ENCODE data around the gene EIF3CL. TPM values are rescaled to one million over a fixed set of nuclear protein-coding genes. Genes with fewer than 3 reads are reported as not detected.
"Not testable (repeated sequence)": the region's sequence is repeated elsewhere in the genome, so short reads cannot be mapped to it uniquely, and the experiment has no call there.

Gene EIF3CL
- total and polyA plus RNA-seq, 2 donors (not counting 1 experiment from before 2014, with no cell fraction given): 45.6 to 67.4 TPM

DNA sequence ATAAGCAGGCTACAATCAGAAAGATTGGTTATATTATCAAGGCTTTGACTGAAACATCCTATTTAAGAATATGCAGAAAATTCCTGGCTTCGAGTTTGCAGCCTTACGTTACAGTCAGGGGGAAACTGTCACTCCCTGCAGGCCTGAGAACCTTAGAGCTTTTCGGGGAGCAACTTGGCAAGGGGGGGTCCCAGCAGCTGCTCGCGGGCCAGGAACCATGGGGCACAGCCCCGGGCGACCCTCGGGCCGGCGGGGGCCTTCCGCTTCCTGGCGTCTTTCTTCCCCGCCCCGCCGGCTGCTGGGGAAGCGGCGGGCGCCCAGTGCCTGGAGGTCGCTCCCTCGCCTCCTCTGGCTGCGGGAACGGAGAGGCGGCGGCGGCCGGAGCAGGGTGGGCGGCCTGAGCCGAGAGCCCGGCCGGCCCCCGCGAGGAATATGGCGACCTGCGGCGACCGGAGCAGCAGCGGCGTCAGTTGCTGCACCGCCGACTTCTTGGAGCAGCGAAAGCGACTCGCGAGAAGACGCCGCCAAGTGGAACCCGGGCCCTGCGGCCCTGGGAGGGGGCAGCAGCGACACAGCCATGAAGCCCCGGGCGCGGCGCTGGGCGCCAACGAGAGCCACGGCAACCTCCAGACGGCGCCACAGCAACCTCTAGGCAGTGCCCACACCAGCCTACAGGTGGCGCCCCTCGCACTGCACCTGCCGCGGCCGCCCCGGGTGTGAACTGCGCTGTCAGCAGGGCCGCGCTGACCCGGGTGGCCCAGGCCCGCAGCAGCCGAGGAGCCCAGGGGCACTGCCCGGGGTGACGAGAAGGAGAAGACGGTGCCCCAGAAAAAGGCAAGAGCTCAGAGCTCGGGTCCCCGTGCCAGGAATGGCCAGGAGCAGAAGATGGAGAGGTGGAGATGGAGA lies 39.1 kb downstream of the EIF3CL start:
- not testable (repeated sequence) for H4K20me1 ChIP-seq (ENCODE audit: control insufficient read depth, extremely low read depth, insufficient read depth, low read length); H3K36me3 ChIP-seq (ENCODE audit: control insufficient read depth, insufficient read depth, low read length); H3K4me2 ChIP-seq (ENCODE audit: extremely low read depth, insufficient read depth, low read length); H3K79me2 ChIP-seq (ENCODE audit: control insufficient read depth, insufficient read depth, low read length); DNase-seq (ENCODE audit: low read depth in 2 of 2); H2AFZ ChIP-seq (ENCODE audit: low read length); H3K27me3 ChIP-seq (ENCODE audit: control insufficient read depth, insufficient read depth, low read length); H3K9me3 ChIP-seq (ENCODE audit: control insufficient read depth, insufficient read depth, low read depth, low read length); H3K4me3 ChIP-seq (replicated peaks in 1 of 4; ENCODE audit: control extremely low read depth in 1 of 4, insufficient read depth in 1 of 4, low read depth in 3 of 4, low read length in 4 of 4); H3K9ac ChIP-seq (ENCODE audit: insufficient read depth, low read length); H3K4me1 ChIP-seq (ENCODE audit: control insufficient read depth, extremely low read depth, insufficient read depth, low read length); H3K27ac ChIP-seq (ENCODE audit: insufficient read depth, low read length)

DNA sequence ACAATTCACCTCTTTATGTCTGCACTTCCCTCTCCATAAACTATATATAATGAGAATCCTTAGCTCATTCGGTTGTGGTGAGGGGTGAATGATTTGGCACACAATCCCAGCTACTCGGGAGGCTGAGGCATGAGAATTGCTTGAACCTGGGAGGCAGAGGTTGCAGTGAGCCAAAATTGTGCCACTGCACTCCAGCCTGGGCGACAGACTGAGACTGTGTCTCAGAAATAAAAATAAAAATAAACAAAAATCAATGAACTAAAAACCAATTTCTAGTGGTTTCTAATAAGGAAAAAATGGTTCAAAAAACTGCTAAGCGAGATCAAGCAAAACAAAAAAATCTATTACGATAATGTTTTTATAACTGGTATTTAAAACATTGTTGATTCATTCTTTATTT lies 40.2 kb downstream of the EIF3CL start, which contains the start of gene NPIPB6:
Gene NPIPB6 (minus strand): TSS at position 101 of the 400 bp plus-strand sequence. CDS start 686 bp downstream, outside the sequence.
- not testable (repeated sequence) for H3K9ac ChIP-seq (ENCODE audit: insufficient read depth, low read length); H3K79me2 ChIP-seq (ENCODE audit: control insufficient read depth, insufficient read depth, low read length); H3K27ac ChIP-seq (ENCODE audit: insufficient read depth, low read length); H2AFZ ChIP-seq (ENCODE audit: low read length); H3K4me2 ChIP-seq (ENCODE audit: extremely low read depth, insufficient read depth, low read length); H3K9me3 ChIP-seq (ENCODE audit: control insufficient read depth, insufficient read depth, low read depth, low read length); H3K36me3 ChIP-seq (ENCODE audit: control insufficient read depth, insufficient read depth, low read length); H3K4me3 ChIP-seq (replicated peaks in 1 of 4; ENCODE audit: control extremely low read depth in 1 of 4, insufficient read depth in 1 of 4, low read depth in 3 of 4, low read length in 4 of 4); H3K4me1 ChIP-seq (ENCODE audit: control insufficient read depth, extremely low read depth, insufficient read depth, low read length); DNase-seq (ENCODE audit: low read depth in 2 of 2); H3K27me3 ChIP-seq (ENCODE audit: control insufficient read depth, insufficient read depth, low read length); H4K20me1 ChIP-seq (ENCODE audit: control insufficient read depth, extremely low read depth, insufficient read depth, low read length)

GRCh38 chr16:28362600-28362999 lies 41.0 kb downstream of the EIF3CL start:
- H3K79me2 ChIP-seq (ENCODE audit: control insufficient read depth, insufficient read depth, low read length); H3K27ac ChIP-seq (ENCODE audit: insufficient read depth, low read length); H3K4me3 ChIP-seq (replicated peaks in 1 of 4; ENCODE audit: control extremely low read depth in 1 of 4, insufficient read depth in 1 of 4, low read depth in 3 of 4, low read length in 4 of 4); H4K20me1 ChIP-seq (ENCODE audit: control insufficient read depth, extremely low read depth, insufficient read depth, low read length); H3K9ac ChIP-seq (ENCODE audit: insufficient read depth, low read length); H3K4me2 ChIP-seq (ENCODE audit: extremely low read depth, insufficient read depth, low read length); H3K9me3 ChIP-seq (ENCODE audit: control insufficient read depth, insufficient read depth, low read depth, low read length); H3K27me3 ChIP-seq (ENCODE audit: control insufficient read depth, insufficient read depth, low read length); H3K36me3 ChIP-seq (ENCODE audit: control insufficient read depth, insufficient read depth, low read length); H2AFZ ChIP-seq (ENCODE audit: low read length); DNase-seq (ENCODE audit: low read depth in 2 of 2); H3K4me1 ChIP-seq (ENCODE audit: control insufficient read depth, extremely low read depth, insufficient read depth, low read length): not testable (repeated sequence)

DNA sequence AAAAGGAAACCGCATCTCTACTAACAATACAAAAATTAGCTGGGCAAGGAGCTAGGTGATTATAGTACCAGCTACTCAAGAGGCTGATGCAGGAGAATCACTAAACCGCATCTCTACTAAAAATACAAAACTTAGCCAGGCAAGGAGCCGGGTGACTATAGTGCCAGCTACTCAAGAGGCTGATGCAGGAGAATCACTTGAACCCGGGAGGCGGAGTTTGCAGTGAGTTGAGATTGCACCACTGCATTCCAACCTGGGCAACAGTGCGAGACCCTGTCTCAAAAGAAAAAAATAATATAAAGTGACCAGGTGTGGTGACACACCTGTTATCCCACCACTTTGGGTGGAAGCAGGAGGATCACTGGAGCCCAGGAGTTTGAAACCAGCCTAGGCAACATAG lies 65.4 kb downstream of the EIF3CL start:
- H3K36me3 ChIP-seq (ENCODE audit: control insufficient read depth, insufficient read depth, low read length); H3K9me3 ChIP-seq (ENCODE audit: control insufficient read depth, insufficient read depth, low read depth, low read length); H3K4me2 ChIP-seq (ENCODE audit: extremely low read depth, insufficient read depth, low read length); H3K9ac ChIP-seq (ENCODE audit: insufficient read depth, low read length); H3K79me2 ChIP-seq (ENCODE audit: control insufficient read depth, insufficient read depth, low read length); H4K20me1 ChIP-seq (ENCODE audit: control insufficient read depth, extremely low read depth, insufficient read depth, low read length); H3K27me3 ChIP-seq (ENCODE audit: control insufficient read depth, insufficient read depth, low read length); H2AFZ ChIP-seq (ENCODE audit: low read length); H3K27ac ChIP-seq (ENCODE audit: insufficient read depth, low read length); H3K4me3 ChIP-seq (replicated peaks in 1 of 4; ENCODE audit: control extremely low read depth in 1 of 4, insufficient read depth in 1 of 4, low read depth in 3 of 4, low read length in 4 of 4); DNase-seq (ENCODE audit: low read depth in 2 of 2); H3K4me1 ChIP-seq (ENCODE audit: control insufficient read depth, extremely low read depth, insufficient read depth, low read length): not testable (repeated sequence)

GRCh38 chr16:28336940-28337710 lies 66.5 kb downstream of the EIF3CL start:
- H3K27me3 ChIP-seq (ENCODE audit: control insufficient read depth, insufficient read depth, low read length); H3K27ac ChIP-seq (ENCODE audit: insufficient read depth, low read length); DNase-seq (ENCODE audit: low read depth in 2 of 2); H4K20me1 ChIP-seq (ENCODE audit: control insufficient read depth, extremely low read depth, insufficient read depth, low read length); H3K36me3 ChIP-seq (ENCODE audit: control insufficient read depth, insufficient read depth, low read length); H3K9ac ChIP-seq (ENCODE audit: insufficient read depth, low read length); H3K4me2 ChIP-seq (ENCODE audit: extremely low read depth, insufficient read depth, low read length); H3K9me3 ChIP-seq (ENCODE audit: control insufficient read depth, insufficient read depth, low read depth, low read length); H3K4me1 ChIP-seq (ENCODE audit: control insufficient read depth, extremely low read depth, insufficient read depth, low read length); H2AFZ ChIP-seq (ENCODE audit: low read length); H3K79me2 ChIP-seq (ENCODE audit: control insufficient read depth, insufficient read depth, low read length); H3K4me3 ChIP-seq (replicated peaks in 1 of 4; ENCODE audit: control extremely low read depth in 1 of 4, insufficient read depth in 1 of 4, low read depth in 3 of 4, low read length in 4 of 4): not testable (repeated sequence)

DNA sequence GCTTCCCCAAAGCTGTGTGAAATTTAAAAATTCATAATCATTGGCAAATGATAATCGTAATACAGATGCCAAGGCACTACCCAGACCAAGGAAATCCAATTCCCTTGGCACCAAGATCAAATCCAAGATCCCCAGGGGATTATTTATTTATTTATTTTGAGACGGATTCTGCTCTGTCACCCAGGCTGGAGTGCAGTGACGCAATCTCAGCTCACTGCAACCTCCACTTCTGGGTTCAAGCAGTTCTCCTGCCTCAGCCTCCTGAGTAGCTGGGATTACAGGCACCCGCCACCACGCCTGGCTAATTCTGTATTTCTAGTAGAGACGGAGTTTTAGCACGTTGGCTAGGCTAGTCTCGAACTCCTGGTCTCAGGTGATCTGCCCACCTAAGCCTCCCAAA lies 68.0 kb downstream of the EIF3CL start:
- not testable (repeated sequence) for H3K79me2 ChIP-seq (ENCODE audit: control insufficient read depth, insufficient read depth, low read length); H2AFZ ChIP-seq (ENCODE audit: low read length); H3K4me3 ChIP-seq (replicated peaks in 1 of 4; ENCODE audit: control extremely low read depth in 1 of 4, insufficient read depth in 1 of 4, low read depth in 3 of 4, low read length in 4 of 4); H3K4me1 ChIP-seq (ENCODE audit: control insufficient read depth, extremely low read depth, insufficient read depth, low read length); H3K4me2 ChIP-seq (ENCODE audit: extremely low read depth, insufficient read depth, low read length); H4K20me1 ChIP-seq (ENCODE audit: control insufficient read depth, extremely low read depth, insufficient read depth, low read length); H3K36me3 ChIP-seq (ENCODE audit: control insufficient read depth, insufficient read depth, low read length); H3K27ac ChIP-seq (ENCODE audit: insufficient read depth, low read length); H3K9me3 ChIP-seq (ENCODE audit: control insufficient read depth, insufficient read depth, low read depth, low read length); H3K9ac ChIP-seq (ENCODE audit: insufficient read depth, low read length); DNase-seq (ENCODE audit: low read depth in 2 of 2); H3K27me3 ChIP-seq (ENCODE audit: control insufficient read depth, insufficient read depth, low read length)

Data from fibroblast of lung (primary cell).